Prostate gland (tissue), 2 donors: Measurements from ENCODE around the gene EXO5.

ENCODE experiments used
- POLR2A ChIP-seq: fragments of 450-650 bp; IDR thresholded peaks from one replicate; pipeline ENCODE4 v1.6.1; 2016; ENCODE audit warnings: antibody characterized with exemption, mild to moderate bottlenecking
- POLR2AphosphoS5 ChIP-seq: sonication (generic); formaldehyde crosslinking; IDR thresholded peaks from one replicate; pipeline ENCODE4 v1.6.1; 2017; ENCODE audit warnings: antibody characterized with exemption
- TF ChIP-seq, protein P1 (sequence below), 4 experiments: fragments of 200-600 bp in 2 of 4; fragments of 450-650 bp in 2 of 4; sonication (generic) in 2 of 4; IDR thresholded peaks; 1 replicate in 3 of 4; 2 replicates in 1 of 4; pipeline ENCODE4 v1.5.1; 2016 to 2019; ENCODE audit warnings: antibody characterized with exemption in 4 of 4, mild to moderate bottlenecking in 2 of 4, moderate library complexity in 2 of 4

DNA sequence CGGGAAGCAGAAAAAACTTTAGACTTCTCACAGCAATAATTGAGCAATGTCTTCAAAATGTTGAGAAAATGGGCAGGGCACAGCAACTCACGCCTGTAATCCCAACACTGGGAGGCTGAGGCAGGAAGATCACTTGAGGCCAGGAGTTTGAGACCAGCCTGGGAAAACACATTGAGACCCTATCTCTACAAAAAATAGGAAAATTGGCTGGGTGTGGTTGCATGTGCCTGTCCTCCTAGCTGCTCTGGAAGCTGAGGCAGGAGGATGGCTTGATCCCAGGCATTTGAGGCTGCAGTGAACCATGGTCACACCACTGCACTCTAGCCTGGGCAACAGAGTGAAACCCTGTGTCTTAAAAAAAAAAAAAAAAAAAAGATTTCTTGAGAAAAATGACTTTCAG lies 39.2 kb upstream of the EXO5 start:
- TF ChIP-seq, protein P1, sequence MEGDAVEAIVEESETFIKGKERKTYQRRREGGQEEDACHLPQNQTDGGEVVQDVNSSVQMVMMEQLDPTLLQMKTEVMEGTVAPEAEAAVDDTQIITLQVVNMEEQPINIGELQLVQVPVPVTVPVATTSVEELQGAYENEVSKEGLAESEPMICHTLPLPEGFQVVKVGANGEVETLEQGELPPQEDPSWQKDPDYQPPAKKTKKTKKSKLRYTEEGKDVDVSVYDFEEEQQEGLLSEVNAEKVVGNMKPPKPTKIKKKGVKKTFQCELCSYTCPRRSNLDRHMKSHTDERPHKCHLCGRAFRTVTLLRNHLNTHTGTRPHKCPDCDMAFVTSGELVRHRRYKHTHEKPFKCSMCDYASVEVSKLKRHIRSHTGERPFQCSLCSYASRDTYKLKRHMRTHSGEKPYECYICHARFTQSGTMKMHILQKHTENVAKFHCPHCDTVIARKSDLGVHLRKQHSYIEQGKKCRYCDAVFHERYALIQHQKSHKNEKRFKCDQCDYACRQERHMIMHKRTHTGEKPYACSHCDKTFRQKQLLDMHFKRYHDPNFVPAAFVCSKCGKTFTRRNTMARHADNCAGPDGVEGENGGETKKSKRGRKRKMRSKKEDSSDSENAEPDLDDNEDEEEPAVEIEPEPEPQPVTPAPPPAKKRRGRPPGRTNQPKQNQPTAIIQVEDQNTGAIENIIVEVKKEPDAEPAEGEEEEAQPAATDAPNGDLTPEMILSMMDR (IDR thresholded peaks at IDR 0.05): no peak
- TF ChIP-seq POLR2A (no peak), POLR2AphosphoS5 (no peak)
